Measurements from ENCODE around the gene RBBP5. TPM values are rescaled to one million over a fixed set of nuclear protein-coding genes. Genes with fewer than 3 reads are reported as not detected.

The RBBP5 gene
- total RNA-seq, 2 donors from 2014 or later = 5.6 to 9.3 TPM

- TF ChIP-seq POLR2A (IDR thresholded peaks at IDR 0.05) = no peak
- no peak overlapping the region for H3K4me3 ChIP-seq
- no peaks in the 10 kb centered on the region for H3K36me3 ChIP-seq (replicated peaks in 1 of 2; ENCODE audit: insufficient read depth in 1 of 2, low read depth in 2 of 2)
- no peak overlapping the region for H3K27ac ChIP-seq
- ATAC-seq = no peak
- DNase-seq = no peak
- no peaks in the 10 kb centered on the region for H3K9me3 ChIP-seq
- intact Hi-C loops (cut with DNase I) = no loop called here
- WGBS, 2 donors = 0 to 12% methylated on average over 2 of the region's 2 CpGs
- H3K4me1 ChIP-seq = peaks cover 5% of the 10 kb centered on the region
- no peaks in the 10 kb centered on the region for H3K27me3 ChIP-seq
These were observed 53.2 kb downstream of the RBBP5 start for GRCh38 chr1:205068457-205069040.

DNA sequence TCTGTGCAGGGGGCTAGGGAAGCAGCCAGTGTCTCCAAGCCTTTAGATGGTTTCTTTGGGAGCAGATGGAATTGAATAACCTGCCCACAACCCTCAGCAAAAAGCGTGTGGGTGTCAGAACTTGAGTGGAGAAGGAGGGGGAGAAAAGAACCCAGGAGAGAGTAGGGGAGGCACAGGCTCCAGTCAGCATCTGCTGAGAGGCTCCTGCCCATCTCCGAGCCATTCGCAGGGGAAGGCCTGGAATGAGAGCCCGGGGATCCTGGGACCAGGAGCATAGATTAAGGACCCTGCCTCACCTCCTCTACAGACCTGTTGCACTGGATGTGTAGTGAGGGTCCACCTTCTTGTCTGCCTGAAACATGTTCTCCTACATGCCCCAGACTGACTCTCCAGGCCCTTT is 53.8 kb downstream of the RBBP5 start:
- 94 to 100% methylated on average over 4 of the region's 4 CpGs for WGBS, 2 donors
- no peaks in the 10 kb centered on the region for H3K27me3 ChIP-seq
- no peaks in the 10 kb centered on the region for H3K36me3 ChIP-seq (replicated peaks in 1 of 2; ENCODE audit: insufficient read depth in 1 of 2, low read depth in 2 of 2)
- ATAC-seq = no peak
- DNase-seq = no peak
- H3K4me1 ChIP-seq = peaks cover 5% of the 10 kb centered on the region
- intact Hi-C loops (cut with DNase I) = no loop called here
- H3K27ac ChIP-seq = no peak overlapping the region
- TF ChIP-seq POLR2A (IDR thresholded peaks at IDR 0.05) = no peak
- TF ChIP-seq CTCF (IDR thresholded peaks at IDR 0.05) = no peak
- no peaks in the 10 kb centered on the region for H3K9me3 ChIP-seq
- H3K4me3 ChIP-seq = no peak overlapping the region

- no peaks in the 10 kb centered on the region for H3K27me3 ChIP-seq
- 91 to 100% methylated on average over 1 to 6 of the region's 6 CpGs for WGBS, 2 donors
These were observed 54.7 kb downstream of the RBBP5 start for GRCh38 chr1:205067031-205067430.

GRCh38 chr1:205066141-205066818 is 55.5 kb downstream of the RBBP5 start:
- WGBS, 2 donors = 58 to 71% methylated on average over 8 to 13 of the region's 13 CpGs
- no peaks in the 10 kb centered on the region for H3K36me3 ChIP-seq (replicated peaks in 1 of 2; ENCODE audit: insufficient read depth in 1 of 2, low read depth in 2 of 2)
- peaks cover 11% of the 10 kb centered on the region for H3K4me1 ChIP-seq
- DNase-seq (no peak), ATAC-seq (no peak)
- H3K27me3 ChIP-seq = no peaks in the 10 kb centered on the region
- H3K27ac ChIP-seq = no peak overlapping the region
- no peak overlapping the region for H3K4me3 ChIP-seq
- no peak for TF ChIP-seq CTCF (IDR thresholded peaks at IDR 0.05)
- TF ChIP-seq POLR2A (IDR thresholded peaks at IDR 0.05) = no peak
- H3K9me3 ChIP-seq = no peaks in the 10 kb centered on the region
- intact Hi-C loops (cut with DNase I) = no loop called here

More at GRCh38 chr1:205067031-205067430, 54.7 kb downstream of the RBBP5 start:
- H3K27ac ChIP-seq = no peak overlapping the region
- no peak overlapping the region for H3K4me3 ChIP-seq
- intact Hi-C loops (cut with DNase I) = no loop called here
- H3K9me3 ChIP-seq = no peaks in the 10 kb centered on the region
- no peak for DNase-seq
- TF ChIP-seq CTCF (IDR thresholded peaks at IDR 0.05) = no peak
- TF ChIP-seq POLR2A (IDR thresholded peaks at IDR 0.05) = no peak
- H3K4me1 ChIP-seq = peaks cover 5% of the 10 kb centered on the region
- H3K36me3 ChIP-seq (replicated peaks in 1 of 2; ENCODE audit: insufficient read depth in 1 of 2, low read depth in 2 of 2) = no peaks in the 10 kb centered on the region
- ATAC-seq = no peak

GRCh38 chr1:205065666-205066065 is 56.1 kb downstream of the RBBP5 start:
- Histone ChIP-seq H3K27me3 (no peaks in the 10 kb centered on the region), H3K36me3 (replicated peaks in 1 of 2; ENCODE audit: insufficient read depth in 1 of 2, low read depth in 2 of 2) (no peaks in the 10 kb centered on the region), H3K27ac (no peak overlapping the region), H3K4me1 (peaks cover 11% of the 10 kb centered on the region), H3K9me3 (no peaks in the 10 kb centered on the region), H3K4me3 (no peak overlapping the region)
- WGBS, 2 donors = 74 to 83% methylated on average over 14 of the region's 14 CpGs
- TF ChIP-seq POLR2A (IDR thresholded peaks at IDR 0.05) (no peak), CTCF (IDR thresholded peaks at IDR 0.05) (no peak)
- ATAC-seq (no peak), DNase-seq (no peak)
- intact Hi-C loops (cut with DNase I) = no loop called here
